Measurements from ENCODE around the gene RABGAP1L. TPM values are rescaled to one million over a fixed set of nuclear protein-coding genes. Genes with fewer than 3 reads are reported as not detected.

RABGAP1L gene
- total RNA-seq, 6 experiments from 2014 or later, result 11.7 to 23.1 (median 18.5) TPM

GRCh38 chr1:174274452-174274851 is 115.1 kb downstream of the RABGAP1L start:
- Histone ChIP-seq H3K36me3 (no peaks in the 10 kb centered on the region), H3K27me3 (no peaks in the 10 kb centered on the region), H3K4me3 (no peak overlapping the region), H3K9me3 (no peaks in the 10 kb centered on the region), H3K4me1 (peaks cover 0 to 17% (median 5%) of the 10 kb centered on the region in 4 donors), H3K27ac (no peak overlapping the region)
- DNase-seq (no peak), ATAC-seq (no peak)
- TF ChIP-seq CTCF (IDR thresholded peaks at IDR 0.05) (no peak), POLR2A (IDR thresholded peaks at IDR 0.05) (no peak)
- 86% methylated on average over 3 of the region's 3 CpGs for WGBS (ENCODE audit: insufficient coverage, low coverage, low lambda C conversion rate, missing lambda C conversion rate)
- intact Hi-C loops (cut with DNase I), result no loop called here

GRCh38 chr1:174274884-174275283 is 115.6 kb downstream of the RABGAP1L start:
- 96% methylated on average over 2 of the region's 2 CpGs for WGBS (ENCODE audit: insufficient coverage, low coverage, low lambda C conversion rate, missing lambda C conversion rate)
- H3K4me3 ChIP-seq, result no peak overlapping the region
- H3K27ac ChIP-seq, result no peak overlapping the region
- no peaks in the 10 kb centered on the region for H3K36me3 ChIP-seq
- no peaks in the 10 kb centered on the region for H3K27me3 ChIP-seq
- no peak for ATAC-seq
- DNase-seq, result no peak
- no peaks in the 10 kb centered on the region for H3K9me3 ChIP-seq
- H3K4me1 ChIP-seq, result peaks cover 0 to 12% (median 3%) of the 10 kb centered on the region in 4 donors
- TF ChIP-seq CTCF (IDR thresholded peaks at IDR 0.05) (no peak), POLR2A (IDR thresholded peaks at IDR 0.05) (no peak)
- intact Hi-C loops (cut with DNase I), result no loop called here

- Histone ChIP-seq H3K27me3 (no peaks in the 10 kb centered on the region), H3K4me3 (no peak overlapping the region), H3K36me3 (no peaks in the 10 kb centered on the region), H3K9me3 (no peaks in the 10 kb centered on the region), H3K27ac (no peak overlapping the region), H3K4me1 (peaks cover 0 to under 1% (median 0%) of the 10 kb centered on the region in 4 donors)
- WGBS (ENCODE audit: insufficient coverage, low coverage, low lambda C conversion rate, missing lambda C conversion rate), result 100% methylated on average over 1 of the region's 1 CpG
- TF ChIP-seq CTCF (IDR thresholded peaks at IDR 0.05) (no peak), POLR2A (IDR thresholded peaks at IDR 0.05) (no peak)
- ATAC-seq (no peak), DNase-seq (no peak)
- intact Hi-C loops (cut with DNase I), result no loop called here
Observed at GRCh38 chr1:174276087-174276486, 116.8 kb downstream of the RABGAP1L start.

GRCh38 chr1:174284052-174284451 is 124.7 kb downstream of the RABGAP1L start:
- H3K36me3 ChIP-seq, result no peaks in the 10 kb centered on the region
- ATAC-seq (no peak), DNase-seq (no peak)
- WGBS (ENCODE audit: insufficient coverage, low coverage, low lambda C conversion rate, missing lambda C conversion rate), result 94% methylated on average over 2 of the region's 2 CpGs
- no peak overlapping the region for H3K27ac ChIP-seq
- H3K27me3 ChIP-seq, result no peaks in the 10 kb centered on the region
- no peaks in the 10 kb centered on the region for H3K9me3 ChIP-seq
- no peak overlapping the region for H3K4me3 ChIP-seq
- no peak for TF ChIP-seq CTCF (IDR thresholded peaks at IDR 0.05)
- TF ChIP-seq POLR2A (IDR thresholded peaks at IDR 0.05), result no peak
- no peaks in the 10 kb centered on the region for H3K4me1 ChIP-seq
- intact Hi-C loops (cut with DNase I), result no loop called here

- Histone ChIP-seq H3K36me3 (no peaks in the 10 kb centered on the region), H3K4me1 (no peaks in the 10 kb centered on the region), H3K4me3 (no peak overlapping the region), H3K27me3 (no peaks in the 10 kb centered on the region), H3K9me3 (no peaks in the 10 kb centered on the region), H3K27ac (no peak overlapping the region)
- intact Hi-C loops (cut with DNase I), result no loop called here
- no CpG with 5 or more reads among the region's 1 CpG for WGBS (ENCODE audit: insufficient coverage, low coverage, low lambda C conversion rate, missing lambda C conversion rate)
- TF ChIP-seq POLR2A (IDR thresholded peaks at IDR 0.05) (no peak), CTCF (IDR thresholded peaks at IDR 0.05) (no peak)
- DNase-seq, result no peak
- ATAC-seq, result no peak
Observed at GRCh38 chr1:174286042-174286441, 126.7 kb downstream of the RABGAP1L start.

Data from right lobe of liver (tissue), 6 donors.